ENCODE measurements around the gene GALNT4.

Gene GALNT4

DNA sequence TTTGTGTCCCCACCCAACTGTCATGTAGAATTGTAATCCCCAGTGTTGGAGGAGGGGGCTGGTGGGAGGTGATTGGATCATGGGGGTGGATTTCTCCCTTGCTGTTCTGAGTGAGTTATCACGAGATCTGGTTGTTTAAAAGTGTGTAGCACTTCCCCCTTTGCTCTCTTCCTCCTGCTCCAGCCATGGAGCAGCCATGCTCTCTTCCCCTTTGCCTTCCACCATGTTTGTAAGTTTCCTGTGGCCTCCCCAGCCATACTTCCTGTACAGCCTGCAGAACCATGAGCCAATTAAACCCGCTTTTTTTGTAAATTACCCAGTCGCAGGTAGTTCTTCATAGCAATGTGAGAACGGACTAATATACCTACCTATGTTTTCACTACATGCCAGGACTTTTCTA, 3.8 kb upstream of the GALNT4 start:
- no peak for DNase-seq

DNA sequence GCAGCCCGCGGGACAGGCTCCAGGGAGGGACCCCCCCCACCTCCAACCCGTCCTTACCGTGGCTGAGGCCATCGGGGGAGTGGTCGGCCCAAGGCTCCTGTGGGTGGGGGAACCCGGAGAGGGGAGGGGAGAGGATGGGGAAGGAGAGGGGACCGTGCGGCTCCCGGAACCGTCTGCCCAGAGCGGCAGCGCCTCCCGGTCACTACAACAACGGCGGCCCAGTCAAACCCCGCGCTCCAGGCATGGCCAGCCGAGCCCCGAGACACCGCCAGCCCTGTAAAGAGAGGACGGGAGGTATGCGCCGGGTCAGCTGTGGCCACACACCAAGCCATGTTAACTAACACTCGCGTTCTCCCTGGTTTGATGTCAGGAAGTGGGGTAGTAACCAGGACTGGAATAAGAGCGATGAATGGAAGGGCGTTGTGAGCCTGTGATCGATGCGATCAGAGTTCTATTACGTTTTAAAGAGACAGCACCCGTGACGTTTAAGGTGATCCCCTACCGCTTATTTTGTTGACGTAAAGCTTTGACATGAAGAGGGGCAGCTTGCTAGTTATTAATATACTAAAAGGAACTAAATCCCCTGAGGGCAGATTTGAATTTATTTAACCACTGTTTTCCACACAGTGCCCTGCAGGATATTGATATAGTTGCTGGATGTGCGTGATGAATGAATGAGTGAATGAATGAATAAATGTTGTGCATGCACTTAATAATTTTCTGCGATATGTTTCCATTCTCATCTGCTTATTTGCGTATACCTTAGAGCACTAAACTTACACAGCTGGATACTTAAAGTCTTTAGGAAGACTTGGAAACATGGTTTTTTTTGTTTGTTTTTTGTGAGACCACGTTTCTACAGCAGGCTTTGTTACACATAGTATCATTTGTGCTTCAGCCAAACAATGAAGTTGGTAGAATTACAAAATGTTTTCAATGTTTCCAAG, 1.5 kb upstream of the GALNT4 start, which contains the start of gene POC1B:
POC1B (minus strand) TSS at position 224 of the 947 bp plus-strand sequence; CDS start at position 72, 152 bp downstream.
- DNase-seq, result peak; percentile 89

DNA sequence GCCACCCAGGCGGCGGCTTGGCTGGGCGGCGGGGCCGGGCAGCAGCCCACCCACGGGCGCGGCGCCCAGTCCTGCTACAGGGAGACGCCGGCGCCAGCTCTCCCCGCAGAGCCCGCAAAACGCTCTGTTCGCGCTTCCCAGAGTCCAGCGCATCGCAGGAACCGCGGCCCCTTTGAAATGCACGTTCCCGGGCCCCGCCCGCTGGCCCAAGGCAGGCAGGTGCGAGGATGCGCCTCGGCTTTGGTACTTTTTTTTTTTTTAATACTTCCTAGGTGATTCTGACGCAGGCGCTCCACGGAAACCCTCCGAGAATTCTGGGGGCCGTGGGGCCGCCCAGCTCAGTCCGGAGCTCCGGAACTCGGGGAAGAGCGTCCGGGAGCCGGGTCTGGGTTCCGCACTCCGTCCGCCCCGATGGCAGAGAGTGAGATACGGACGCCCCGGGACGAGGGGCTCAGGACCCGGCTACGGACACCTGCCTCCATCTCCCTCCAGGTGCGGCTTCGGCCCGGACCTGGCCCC, 768 bp upstream of the GALNT4 start:
- peak; percentile 72 for DNase-seq

DNA sequence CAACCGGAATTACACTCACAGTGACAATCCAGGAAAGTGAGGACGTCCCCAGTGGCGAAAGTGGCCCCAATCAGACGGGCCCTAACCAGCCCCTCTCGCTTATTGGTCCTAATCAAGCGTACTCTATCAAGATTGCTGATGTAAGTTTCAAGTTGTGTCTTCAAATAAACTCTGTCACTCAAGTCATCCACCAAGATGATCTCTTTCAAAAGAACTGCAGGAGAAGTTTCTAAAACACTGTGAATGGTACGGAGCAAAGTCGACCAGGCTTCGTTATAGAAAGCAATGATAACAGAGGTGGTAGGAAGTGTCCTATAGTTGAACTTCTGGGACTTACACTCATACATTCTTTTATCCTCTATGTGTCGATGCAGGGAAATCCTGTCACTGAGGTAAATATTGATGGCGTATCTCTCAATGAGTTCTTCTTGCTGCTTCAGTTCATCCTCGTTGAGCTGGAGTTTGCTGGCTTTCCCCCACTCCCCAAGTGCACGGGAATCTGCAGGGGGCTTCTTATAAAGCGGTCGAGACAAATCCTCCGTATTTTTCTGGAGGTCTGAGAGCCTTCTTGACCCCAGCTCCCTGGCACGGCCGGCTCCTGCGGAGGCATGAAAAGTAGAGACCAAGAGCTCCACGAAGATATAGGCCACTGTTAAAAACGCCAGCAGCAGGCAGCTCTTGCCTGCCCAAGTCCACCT, 604 bp downstream of the GALNT4 start:
- no peak for DNase-seq

DNA sequence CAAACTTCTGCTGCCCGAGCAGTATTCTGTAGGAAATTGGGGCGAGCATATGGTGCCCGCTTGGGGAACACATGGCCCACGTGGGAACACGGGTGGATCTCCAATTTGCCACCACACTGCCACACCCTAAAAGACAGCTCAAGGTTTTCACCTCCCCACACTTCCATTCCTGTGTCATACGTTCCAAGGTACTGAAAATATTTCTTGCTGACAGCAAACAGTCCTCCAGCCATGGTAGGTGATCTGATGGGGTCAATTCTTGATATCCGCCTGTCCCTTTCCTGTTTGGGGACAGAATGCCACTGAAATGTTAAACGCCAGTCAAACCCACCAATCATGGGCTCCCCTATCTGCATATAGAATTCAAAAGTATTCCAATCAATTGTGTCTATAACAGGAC, 1.2 kb downstream of the GALNT4 start:
- DNase-seq, result no peak

DNA sequence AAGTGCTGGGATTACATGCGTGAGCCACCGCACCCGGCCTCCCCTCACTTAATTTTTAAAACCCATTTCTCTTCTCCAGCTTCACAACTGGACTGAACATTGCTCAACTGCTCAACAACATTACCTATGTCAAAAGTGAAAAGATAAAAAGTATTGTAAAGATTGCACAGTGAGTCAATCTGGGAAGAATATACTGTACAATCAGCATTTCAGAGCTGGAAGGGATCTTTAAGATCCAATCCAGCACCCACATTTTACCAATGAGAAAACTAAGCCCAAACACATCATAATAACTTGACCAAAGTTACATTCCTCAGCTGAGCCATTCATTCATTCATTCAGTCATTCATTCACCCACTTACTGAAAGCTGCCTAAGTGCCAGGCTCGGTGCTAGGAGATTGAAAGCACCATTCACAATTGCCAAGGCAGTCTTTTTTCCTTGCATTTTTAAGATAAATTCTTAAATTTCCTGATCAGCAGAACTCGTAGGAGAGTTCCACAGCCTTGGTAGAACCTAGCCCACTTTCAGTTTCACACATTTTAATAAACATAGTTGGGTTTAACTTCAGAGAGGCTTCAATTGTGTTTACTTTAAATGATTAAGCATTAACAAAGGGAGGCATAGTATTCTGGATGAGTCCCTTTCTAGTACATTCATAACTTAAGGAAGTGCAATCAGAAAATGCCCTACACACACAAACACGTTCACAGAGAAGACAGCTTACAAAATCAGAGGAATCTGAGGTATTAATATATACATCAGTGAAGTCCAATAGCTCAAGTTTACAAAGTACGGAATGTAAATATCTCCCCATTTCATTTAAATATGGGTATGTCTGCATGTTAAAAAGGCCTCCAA, 3.0 kb downstream of the GALNT4 start:
- DNase-seq, result no peak

DNA sequence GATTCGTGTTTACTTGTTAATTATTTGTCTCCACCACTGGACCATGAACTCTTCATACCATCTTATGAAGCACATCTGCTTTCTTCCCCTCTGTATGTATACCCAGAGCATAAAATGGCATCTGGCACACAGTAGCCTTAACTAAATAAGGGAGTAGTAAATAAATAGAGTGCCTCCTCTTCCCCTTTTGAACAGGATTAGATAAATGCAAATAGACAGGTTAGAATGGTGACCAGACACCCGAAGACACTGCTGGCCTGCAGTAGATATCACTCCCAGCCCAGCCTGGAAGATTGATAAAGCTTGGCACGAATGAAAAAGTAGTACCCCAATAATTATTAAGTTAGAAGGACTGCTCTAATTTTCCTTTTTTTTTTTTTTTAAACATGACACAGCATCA, 6.9 kb downstream of the GALNT4 start:
- no peak for DNase-seq

DNA sequence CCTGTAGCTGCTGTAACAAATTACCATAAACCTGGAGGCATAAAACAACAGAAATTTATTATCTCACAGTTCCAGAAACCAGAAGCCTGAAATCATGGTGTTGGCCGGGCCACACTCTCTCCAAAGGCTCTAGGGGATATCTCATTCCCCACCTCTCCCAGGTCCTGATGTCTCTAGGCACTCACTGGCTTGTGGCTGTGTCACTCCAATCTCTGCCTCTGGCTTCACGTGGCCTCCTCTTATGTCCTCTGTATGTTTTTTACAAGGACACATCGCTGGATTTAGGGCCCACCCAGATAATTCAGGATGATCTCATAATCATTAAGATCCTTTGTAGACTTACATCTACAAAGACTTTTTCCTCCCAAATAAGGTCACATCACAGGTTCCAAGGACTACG, 8.0 kb downstream of the GALNT4 start:
- no peak for DNase-seq

DNA sequence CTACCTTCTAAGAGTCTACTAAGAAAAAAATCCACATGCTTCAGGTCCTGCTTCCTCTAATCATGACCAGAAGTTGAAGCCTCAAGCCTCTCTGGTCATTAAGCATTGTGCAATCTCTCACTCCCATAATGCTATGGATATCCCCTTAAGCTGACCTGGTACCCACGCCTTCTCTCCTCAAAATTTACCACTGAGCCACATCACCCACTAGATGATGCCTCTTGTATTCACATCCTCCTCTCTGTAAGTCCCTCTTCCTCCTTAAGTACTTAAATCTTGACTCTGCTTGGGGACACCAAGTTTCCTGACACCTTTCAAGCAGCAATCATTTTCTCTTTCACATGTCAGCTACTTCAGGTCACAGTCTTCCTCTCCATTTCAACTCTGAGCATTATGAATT, 9.8 kb downstream of the GALNT4 start:
- no peak for DNase-seq

DNA sequence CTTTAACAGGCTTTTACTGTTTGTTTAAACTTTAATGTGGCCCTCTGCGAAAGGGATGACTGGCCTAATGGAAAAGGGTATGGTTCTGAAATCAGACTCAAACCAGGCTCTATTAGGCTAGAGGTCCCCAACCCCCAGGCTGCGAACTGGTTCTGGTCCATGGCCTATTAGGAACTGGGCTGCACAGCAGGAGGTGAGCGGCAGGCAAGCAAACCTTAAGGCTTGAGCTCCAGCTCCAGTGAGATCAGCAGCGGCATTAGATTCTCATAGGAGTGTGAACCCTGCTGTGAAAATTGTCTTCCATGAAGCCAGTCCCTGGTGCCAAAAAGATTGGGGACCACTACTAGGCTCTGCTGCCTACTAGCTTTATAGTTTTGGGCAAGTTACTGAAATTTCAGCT, 11.1 kb downstream of the GALNT4 start:
- no peak for DNase-seq

DNA sequence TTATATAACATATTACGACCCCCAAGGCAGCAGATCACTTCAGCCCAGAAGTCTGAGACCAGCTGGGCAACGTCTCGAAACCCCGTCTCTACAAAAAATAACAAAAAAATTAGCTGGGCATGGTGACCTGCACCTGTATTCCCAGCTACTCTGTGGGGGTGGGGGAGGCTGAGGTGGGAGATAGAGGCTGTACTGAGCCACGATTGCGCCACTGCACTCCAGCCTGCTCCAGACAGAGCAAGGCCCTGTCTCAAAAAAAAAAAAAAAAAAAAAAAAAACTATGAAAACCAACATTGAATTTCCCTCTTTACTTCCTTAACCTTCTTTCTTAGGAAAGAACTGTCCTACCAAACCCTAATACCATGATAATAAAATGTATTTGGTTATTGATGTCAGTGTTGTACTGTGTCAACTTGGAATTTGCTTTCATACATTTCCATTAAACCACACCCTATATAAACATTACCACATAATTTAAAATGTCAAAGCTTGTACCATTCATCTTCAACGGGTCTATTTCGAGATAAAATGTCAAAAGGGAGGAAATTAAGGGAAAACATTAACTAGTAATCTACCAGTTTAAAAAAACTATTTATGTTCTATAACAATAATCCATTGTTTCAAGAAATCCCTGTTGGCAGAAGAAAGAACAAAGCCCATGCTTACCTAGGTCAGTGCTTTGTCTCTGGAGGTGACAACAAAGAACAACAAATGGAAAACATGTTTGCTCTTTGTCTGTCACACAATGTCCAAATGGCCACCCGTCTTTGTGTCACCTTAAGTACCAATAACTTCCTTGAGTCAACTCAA, 17.4 kb downstream of the GALNT4 start:
- no peak for DNase-seq

DNA sequence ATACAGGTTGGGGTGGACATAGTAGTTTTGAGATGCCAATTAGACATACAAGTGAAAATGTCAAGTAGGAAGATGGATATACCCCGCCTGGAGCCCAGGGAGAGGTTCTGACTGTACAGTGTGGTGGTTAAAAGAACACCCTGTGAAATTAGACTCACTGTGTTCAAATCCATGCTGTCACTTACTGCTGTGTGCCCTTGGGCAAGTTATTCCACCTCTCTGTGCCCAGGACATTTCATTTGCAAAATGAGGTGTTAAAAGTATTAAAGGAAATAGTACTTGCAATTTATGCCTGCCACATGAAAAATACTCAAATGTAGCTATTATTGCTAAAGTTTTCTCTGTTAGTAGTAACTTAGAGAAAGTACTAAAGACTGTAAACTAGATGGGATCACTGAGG, 18.5 kb downstream of the GALNT4 start:
- DNase-seq, result no peak

DNA sequence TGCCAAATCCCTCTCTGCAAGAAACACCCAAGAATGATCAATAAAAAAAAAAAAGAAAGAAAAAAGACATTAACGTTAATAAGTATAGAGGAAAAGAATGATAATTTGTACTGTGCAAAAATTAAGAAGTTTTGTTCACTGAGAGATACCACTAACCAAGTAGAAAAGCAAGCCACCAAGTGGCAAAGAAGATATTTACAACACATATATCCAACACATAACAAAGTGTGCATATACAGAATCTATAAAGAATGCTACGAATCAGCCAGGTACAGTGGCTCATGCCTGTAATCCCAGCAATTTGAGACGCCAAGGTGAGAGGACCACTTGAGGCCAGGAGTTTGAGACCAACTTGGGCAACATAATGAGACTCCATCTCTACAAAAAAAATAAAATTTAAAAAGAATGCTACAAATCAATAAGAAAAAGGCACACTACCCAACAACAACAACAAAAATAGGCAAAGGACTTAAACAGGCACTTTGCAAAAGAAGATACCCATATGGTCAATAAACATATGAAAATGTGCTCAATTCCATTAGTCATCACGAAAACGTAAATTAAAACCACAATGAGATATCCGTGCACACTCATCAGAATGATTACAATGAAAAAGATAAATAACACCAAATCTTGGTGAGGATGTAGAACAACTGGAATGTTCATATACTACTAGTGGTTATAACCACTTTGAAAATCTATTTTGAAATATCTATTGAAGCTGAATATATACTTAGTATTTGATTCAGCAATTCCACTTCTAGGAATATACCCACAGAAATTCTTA, 19.8 kb downstream of the GALNT4 start:
- DNase-seq, result no peak

DNA sequence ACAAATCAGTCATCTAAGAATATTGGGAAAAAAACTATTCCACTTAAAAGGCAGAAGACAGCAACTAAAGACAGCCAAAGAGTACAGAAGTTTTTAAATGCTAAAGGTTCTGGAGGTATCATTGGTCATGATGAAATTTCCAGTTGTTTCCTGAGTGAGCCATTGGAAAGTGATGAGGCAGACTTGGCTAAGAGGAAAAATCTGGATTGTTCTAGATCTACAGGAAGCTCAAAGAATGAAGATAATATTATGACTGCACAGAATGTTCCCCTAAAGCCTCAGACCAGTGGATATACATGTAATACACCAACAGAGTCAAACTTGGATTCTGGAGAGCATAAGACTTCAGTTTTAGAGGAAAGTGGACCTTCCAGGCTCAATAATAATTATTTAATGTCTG, 22.8 kb downstream of the GALNT4 start:
- DNase-seq, result no peak

DNA sequence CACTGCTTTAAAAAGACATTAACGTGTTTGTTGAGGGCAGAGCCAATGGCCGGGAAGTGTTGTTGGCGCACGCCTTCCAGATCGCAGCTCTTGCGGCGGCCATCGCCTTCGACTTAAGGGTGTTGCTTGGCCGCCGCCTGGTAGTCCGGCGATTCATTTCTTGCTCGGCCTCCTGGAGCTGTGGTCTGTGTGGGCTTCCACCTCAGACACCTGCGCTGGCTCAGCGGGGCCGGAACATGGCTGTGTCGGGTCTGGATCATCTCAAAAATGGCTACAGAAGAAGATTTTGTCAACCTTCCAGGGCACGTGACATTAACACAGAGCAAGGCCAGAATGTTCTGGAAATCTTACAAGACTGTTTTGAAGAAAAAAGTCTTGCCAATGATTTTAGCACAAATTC, 24.7 kb downstream of the GALNT4 start:
- DNase-seq, result no peak

DNA sequence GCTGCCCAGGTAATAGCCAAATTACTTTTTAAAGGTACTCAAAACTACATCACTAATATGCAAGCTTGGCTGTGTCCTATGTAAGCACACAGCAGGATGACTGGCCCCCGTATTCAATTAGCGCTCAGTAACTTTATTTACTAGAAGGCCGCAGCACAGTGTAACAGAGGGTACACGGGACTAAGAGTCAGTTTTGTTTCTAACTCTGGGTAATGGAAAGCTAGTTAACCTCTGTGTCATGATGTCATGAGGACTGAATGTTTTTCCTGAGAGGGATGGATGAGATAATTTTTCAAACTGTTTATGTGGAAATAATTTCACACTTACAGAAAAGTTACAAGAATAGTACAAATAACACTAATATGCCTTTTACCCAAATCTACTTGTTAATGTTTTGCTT, 27.1 kb downstream of the GALNT4 start:
- no peak for DNase-seq

DNA sequence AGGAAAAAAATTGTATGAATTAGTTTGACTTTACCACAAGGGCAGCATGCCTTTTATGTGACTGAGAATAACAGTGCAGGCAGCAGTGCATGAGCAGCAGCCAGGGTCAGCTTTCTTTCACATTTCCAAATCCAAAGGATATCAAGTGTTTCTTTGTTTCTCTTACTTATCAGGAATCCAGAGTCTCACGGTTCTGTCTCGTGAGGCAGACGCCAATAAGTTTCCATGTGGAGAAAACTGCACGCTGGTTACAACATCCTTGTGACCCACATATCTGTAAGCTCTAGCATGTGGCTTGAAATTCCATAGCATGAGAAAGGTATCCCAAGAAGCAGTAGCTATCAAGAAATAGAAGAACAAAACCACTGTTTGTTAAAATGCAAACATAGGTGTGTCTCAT, 27.6 kb downstream of the GALNT4 start:
- DNase-seq, result no peak

DNA sequence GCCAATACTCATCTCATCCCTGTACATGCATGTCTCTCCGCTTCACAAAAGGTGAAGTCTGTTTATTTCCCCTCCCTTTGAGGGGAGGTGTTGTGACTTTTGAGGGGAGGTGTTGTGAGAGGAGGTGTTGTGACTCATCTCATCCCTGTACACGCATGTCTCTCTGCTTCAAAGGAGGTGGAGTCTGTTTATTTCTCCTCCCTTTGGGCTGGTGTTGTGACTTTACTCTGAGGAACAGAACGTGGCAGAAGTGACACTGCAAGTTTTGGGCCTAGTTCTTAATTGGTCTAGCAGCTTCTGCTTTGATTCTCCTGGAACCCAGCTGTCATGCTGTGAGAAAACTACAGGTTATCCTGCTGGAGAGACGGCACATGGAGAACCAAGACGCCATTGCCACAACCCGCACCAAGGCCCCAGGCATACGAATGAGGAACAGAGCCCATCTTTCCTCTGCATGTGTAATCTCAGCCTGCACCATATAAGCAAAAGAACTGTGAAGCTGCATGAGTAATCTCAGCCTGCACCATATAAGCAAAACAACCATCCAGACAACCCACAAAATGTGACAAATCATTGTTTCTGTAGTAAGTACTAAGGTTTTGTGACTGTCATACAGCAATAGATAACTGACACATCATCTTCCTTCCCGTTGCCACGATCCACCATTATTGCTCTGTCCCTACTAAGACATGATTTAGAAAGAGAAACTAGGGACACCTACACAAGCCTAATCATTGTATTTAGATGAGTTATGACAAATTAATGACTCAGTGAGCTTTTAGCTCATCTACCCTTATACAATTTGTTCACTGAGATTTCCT, 30.0 kb downstream of the GALNT4 start:
- peak; percentile 63 for DNase-seq

DNA sequence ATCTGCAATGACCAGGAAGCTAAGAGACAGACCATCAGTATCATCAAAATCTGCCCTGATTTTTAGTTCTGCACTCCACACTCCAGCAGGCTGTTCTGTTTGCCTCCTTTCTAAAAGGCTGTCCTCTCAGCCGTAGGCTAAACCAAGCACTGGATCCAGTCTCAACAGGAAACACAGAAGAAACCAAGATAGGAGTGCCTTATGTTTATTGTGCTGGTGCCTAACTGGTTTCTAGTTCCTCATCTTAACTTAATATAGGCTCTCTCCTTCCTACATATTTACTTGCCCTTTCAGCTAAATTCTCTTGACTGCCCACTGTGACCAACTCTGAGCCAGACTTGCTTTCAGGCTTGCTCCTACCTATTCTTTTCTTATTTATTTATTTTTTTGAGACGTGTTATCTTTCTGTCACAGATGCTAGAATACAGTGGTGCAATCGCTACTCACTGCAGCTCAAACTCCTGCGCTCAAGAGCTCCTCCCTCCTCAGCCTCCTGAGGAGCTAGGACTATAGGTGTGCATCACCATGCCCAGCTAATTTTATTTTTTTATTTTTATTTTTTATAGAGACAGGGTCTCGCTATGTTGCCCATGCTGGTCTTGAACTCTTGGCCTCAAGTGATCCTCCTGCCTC, 30.8 kb downstream of the GALNT4 start:
- DNase-seq, result no peak

DNA sequence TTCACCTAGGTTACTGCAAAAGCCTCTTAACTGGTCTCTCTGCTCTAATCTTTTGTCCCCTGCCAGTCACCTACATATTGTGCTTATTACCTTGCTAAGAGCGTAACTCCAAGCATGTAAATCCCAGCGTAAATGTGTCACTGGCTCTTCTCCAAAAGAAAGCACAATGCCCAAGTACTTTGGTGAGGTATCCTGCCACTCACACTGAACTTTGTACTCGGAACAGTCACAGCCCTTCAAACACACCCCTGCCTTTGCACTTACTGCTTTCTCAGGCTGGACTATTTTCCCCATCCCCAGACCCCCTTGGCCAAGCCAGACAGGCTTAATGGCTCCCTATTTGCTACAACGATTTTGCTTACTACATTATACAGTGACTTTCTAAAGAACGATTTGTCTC, 31.7 kb downstream of the GALNT4 start:
- no peak for DNase-seq
